Ishikawa (cell line): Measurements from ENCODE around the gene MUC20.

Experiments used
- CEBPB ChIP-seq: IDR thresholded peaks from 2 replicates; pipeline ENCODE4 v1.6.1; 2012
- CREB1 ChIP-seq: IDR thresholded peaks from 2 replicates; pipeline ENCODE4 v1.6.1; 2012; ENCODE audit warnings: low read depth
- EGR1 ChIP-seq: IDR thresholded peaks from 2 replicates; pipeline ENCODE4 v1.6.1; 2012
- FOXM1 ChIP-seq: IDR thresholded peaks from 2 replicates; pipeline ENCODE4 v1.6.1; 2012; ENCODE audit warnings: low read depth, borderline replicate concordance
- NFIC ChIP-seq: IDR thresholded peaks from 2 replicates; pipeline ENCODE4 v1.6.1; 2012
- RAD21 ChIP-seq: IDR thresholded peaks from 2 replicates; pipeline ENCODE4 v1.6.1; 2012; ENCODE audit warnings: low read depth
- TAF1 ChIP-seq: IDR thresholded peaks from 2 replicates; pipeline ENCODE4 v1.6.1; 2012; ENCODE audit warnings: low read depth, mild to moderate bottlenecking
- TCF12 ChIP-seq: IDR thresholded peaks from 2 replicates; pipeline ENCODE4 v1.6.1; 2012; ENCODE audit warnings: low read depth
- TEAD4 ChIP-seq: IDR thresholded peaks from 2 replicates; pipeline ENCODE4 v1.6.1; 2012
- TF ChIP-seq, protein P1 (sequence below): IDR thresholded peaks from 2 replicates; pipeline ENCODE4 v1.6.1; 2012; ENCODE audit warnings: low read depth, mild to moderate bottlenecking
- TF ChIP-seq, protein P2 (sequence below): IDR thresholded peaks from 2 replicates; pipeline ENCODE4 v1.6.1; 2012
- TF ChIP-seq, protein P3 (sequence below): IDR thresholded peaks from 2 replicates; pipeline ENCODE4 v1.6.1; 2012

DNA sequence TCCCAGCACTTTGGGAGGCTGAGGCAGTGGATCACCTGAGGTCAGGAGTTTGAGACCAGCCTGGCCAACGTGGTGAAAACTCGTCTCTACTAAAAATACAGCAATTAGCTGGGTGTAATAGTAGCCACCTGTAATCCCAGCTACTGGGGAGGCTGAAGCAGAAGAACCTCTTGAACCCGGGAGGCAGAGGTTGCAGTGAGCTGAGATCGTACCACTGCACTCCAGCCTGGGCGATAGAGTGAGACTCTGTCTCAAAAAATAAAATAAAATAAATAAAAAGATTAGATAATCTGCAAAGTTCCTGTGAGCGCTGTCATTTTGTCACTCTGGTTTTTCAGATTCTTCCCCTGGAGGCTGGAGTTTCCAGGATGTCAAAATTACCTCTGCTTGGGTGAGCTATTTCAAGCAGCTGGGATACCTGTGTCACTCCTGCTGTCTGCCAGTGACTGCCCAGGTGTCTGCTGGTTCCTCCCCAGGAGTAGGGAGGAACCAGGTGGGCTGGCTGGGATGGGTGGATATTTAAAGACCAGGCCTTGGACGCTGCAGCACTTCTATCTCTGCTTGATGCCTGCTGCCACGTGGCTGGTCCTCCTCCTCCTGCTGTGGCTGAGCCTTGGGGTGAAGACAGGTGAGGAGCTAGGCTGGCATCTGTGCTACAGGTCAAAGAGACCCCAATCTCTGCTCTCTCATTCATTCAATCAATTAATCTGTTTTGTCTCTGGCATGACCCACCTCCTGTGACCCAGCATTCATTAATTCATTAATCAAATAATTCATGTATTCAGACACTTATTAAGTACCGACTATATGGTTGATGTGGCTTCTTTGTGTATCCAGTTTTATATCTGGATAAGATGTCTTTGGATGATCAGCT, 19.5 kb upstream of the MUC20 start:
- TF ChIP-seq, protein P1, sequence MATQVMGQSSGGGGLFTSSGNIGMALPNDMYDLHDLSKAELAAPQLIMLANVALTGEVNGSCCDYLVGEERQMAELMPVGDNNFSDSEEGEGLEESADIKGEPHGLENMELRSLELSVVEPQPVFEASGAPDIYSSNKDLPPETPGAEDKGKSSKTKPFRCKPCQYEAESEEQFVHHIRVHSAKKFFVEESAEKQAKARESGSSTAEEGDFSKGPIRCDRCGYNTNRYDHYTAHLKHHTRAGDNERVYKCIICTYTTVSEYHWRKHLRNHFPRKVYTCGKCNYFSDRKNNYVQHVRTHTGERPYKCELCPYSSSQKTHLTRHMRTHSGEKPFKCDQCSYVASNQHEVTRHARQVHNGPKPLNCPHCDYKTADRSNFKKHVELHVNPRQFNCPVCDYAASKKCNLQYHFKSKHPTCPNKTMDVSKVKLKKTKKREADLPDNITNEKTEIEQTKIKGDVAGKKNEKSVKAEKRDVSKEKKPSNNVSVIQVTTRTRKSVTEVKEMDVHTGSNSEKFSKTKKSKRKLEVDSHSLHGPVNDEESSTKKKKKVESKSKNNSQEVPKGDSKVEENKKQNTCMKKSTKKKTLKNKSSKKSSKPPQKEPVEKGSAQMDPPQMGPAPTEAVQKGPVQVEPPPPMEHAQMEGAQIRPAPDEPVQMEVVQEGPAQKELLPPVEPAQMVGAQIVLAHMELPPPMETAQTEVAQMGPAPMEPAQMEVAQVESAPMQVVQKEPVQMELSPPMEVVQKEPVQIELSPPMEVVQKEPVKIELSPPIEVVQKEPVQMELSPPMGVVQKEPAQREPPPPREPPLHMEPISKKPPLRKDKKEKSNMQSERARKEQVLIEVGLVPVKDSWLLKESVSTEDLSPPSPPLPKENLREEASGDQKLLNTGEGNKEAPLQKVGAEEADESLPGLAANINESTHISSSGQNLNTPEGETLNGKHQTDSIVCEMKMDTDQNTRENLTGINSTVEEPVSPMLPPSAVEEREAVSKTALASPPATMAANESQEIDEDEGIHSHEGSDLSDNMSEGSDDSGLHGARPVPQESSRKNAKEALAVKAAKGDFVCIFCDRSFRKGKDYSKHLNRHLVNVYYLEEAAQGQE, result no peak
- TF ChIP-seq TAF1 (no peak), TEAD4 (no peak), NFIC (no peak), CREB1 (no peak), RAD21 (no peak), TCF12 (no peak), EGR1 (no peak), CEBPB (no peak), FOXM1 (no peak)
- TF ChIP-seq, protein P2, sequence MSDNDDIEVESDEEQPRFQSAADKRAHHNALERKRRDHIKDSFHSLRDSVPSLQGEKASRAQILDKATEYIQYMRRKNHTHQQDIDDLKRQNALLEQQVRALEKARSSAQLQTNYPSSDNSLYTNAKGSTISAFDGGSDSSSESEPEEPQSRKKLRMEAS, result no peak
- TF ChIP-seq, protein P3, sequence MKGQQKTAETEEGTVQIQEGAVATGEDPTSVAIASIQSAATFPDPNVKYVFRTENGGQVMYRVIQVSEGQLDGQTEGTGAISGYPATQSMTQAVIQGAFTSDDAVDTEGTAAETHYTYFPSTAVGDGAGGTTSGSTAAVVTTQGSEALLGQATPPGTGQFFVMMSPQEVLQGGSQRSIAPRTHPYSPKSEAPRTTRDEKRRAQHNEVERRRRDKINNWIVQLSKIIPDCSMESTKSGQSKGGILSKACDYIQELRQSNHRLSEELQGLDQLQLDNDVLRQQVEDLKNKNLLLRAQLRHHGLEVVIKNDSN, result no peak
